ENCODE data around the gene LSMEM2. TPM values are rescaled to one million over a fixed set of nuclear protein-coding genes. Genes with fewer than 3 reads are reported as not detected.
A peak's percentile ranks its signal among the peaks of the same experiment; 100 is the strongest.

The LSMEM2 gene
- total and polyA plus RNA-seq, 4 experiments from 2014 or later, result 0.20 TPM; not detected in 3

GRCh38 chr3:50323092-50323600 is 44.3 kb downstream of the LSMEM2 start:
- peak in 1 of 5 donors; percentile 20 for DNase-seq
- H3K9me3 Mint-ChIP-seq, result no peaks in the 10 kb centered on the region
- peaks cover 17 to 55% (median 37%) of the 10 kb centered on the region in 4 donors for H3K4me1 Mint-ChIP-seq
- Histone ChIP-seq H3K9me3 (ENCODE audit: control insufficient read depth in 1 of 2, low read length in 2 of 2) (no peaks in the 10 kb centered on the region), H3K27me3 (ENCODE audit: insufficient read depth, low read length) (no peaks in the 10 kb centered on the region), H3K4me1 (ENCODE audit: insufficient read depth, low read length) (peaks cover 35% of the 10 kb centered on the region), H3K4me3 (ENCODE audit: low read length in 2 of 2) (no peak overlapping the region), H3K36me3 (ENCODE audit: insufficient read depth, low read length) (peaks cover 10% of the 10 kb centered on the region), H3K27ac (ENCODE audit: low read depth, low read length) (no peak overlapping the region)
- intact Hi-C loops (cut with micrococcal nuclease), result no loop called here
- H3K27ac Mint-ChIP-seq, result peak overlapping the region; percentile 3 to 79 (median 68)
- peaks cover 0 to 16% of the 10 kb centered on the region in 2 donors for H3K36me3 Mint-ChIP-seq
- peak overlapping the region in 3 of 8 donors; percentile 21 to 54 (median 35) for H3K4me3 Mint-ChIP-seq
- POLR2A ChIA-PET (ENCODE audit: partially characterized antibody), result interaction anchor here (2.1 to 14.4 kb wide), 5 partner anchors 8 to 25 kb away, joined by 8 to 144 read pairs (median 16); partner anchors contain the start of genes HYAL3, NAA80 and RASSF1
- H3K27me3 Mint-ChIP-seq, result no peaks in the 10 kb centered on the region
- CTCF ChIA-PET (ENCODE audit: partially characterized antibody), result interaction anchor here (0.9 to 5.6 kb wide), 6 partner anchors 11 to 51 kb away, joined by 3 to 37 read pairs (median 10); partner anchors contain the start of genes HYAL3, IFRD2 and NAA80

GRCh38 chr3:50323614-50324199 is 44.8 kb downstream of the LSMEM2 start:
- H3K36me3 ChIP-seq (ENCODE audit: insufficient read depth, low read length), result peaks cover 10% of the 10 kb centered on the region
- Mint-ChIP-seq H3K27ac (peak overlapping the region in 4 of 7 donors; percentile 29 to 90 (median 78)), H3K36me3 (peaks cover 0 to 22% of the 10 kb centered on the region in 2 donors), H3K4me1 (peaks cover 21 to 56% (median 38%) of the 10 kb centered on the region in 4 donors), H3K4me3 (peak overlapping the region in 1 of 8 donors; percentile 35), H3K9me3 (peaks cover 0 to 1% (median 0%) of the 10 kb centered on the region in 8 donors), H3K27me3 (no peaks in the 10 kb centered on the region)
- peak in 1 of 5 donors; percentile 27 for DNase-seq
- no peaks in the 10 kb centered on the region for H3K27me3 ChIP-seq (ENCODE audit: insufficient read depth, low read length)
- peaks cover 39% of the 10 kb centered on the region for H3K4me1 ChIP-seq (ENCODE audit: insufficient read depth, low read length)
- ChIA-PET CTCF (ENCODE audit: partially characterized antibody) (interaction anchor here (0.5 to 5.6 kb wide), 15 partner anchors 8 to 509 kb away, joined by 3 to 37 read pairs (median 5); partner anchors contain the start of genes CYB561D2, HYAL3, IFRD2 and NAA80), POLR2A (ENCODE audit: partially characterized antibody) (interaction anchor here (0.6 to 14.4 kb wide), 6 partner anchors 9 to 31 kb away, joined by 3 to 144 read pairs (median 8); partner anchors contain the start of genes HYAL3, IFRD2, NAA80 and RASSF1)
- intact Hi-C loops (cut with micrococcal nuclease), result loop anchor here (1.0 to 2.0 kb wide), 2 partner anchors 49 to 129 kb away; no protein-coding TSS in a partner anchor
- H3K27ac ChIP-seq (ENCODE audit: low read depth, low read length), result no peak overlapping the region
- H3K9me3 ChIP-seq (ENCODE audit: control insufficient read depth in 1 of 2, low read length in 2 of 2), result no peaks in the 10 kb centered on the region
- no peak overlapping the region for H3K4me3 ChIP-seq (ENCODE audit: low read length in 2 of 2)

- Mint-ChIP-seq H3K4me3 (peak overlapping the region in 5 of 8 donors; percentile 17 to 67 (median 39)), H3K9me3 (peaks cover 0 to 1% (median 0%) of the 10 kb centered on the region in 8 donors), H3K4me1 (peaks cover 21 to 49% (median 35%) of the 10 kb centered on the region in 4 donors), H3K27me3 (no peaks in the 10 kb centered on the region), H3K36me3 (peaks cover 0 to 25% of the 10 kb centered on the region in 2 donors), H3K27ac (peak overlapping the region; percentile 53 to 93 (median 82))
- no peaks in the 10 kb centered on the region for H3K27me3 ChIP-seq (ENCODE audit: insufficient read depth, low read length)
- peaks cover 10% of the 10 kb centered on the region for H3K36me3 ChIP-seq (ENCODE audit: insufficient read depth, low read length)
- H3K9me3 ChIP-seq (ENCODE audit: control insufficient read depth in 1 of 2, low read length in 2 of 2), result no peaks in the 10 kb centered on the region
- intact Hi-C loops (cut with micrococcal nuclease), result loop anchor here (1.0 to 2.0 kb wide), 2 partner anchors 50 to 130 kb away; no protein-coding TSS in a partner anchor
- H3K4me1 ChIP-seq (ENCODE audit: insufficient read depth, low read length), result peaks cover 40% of the 10 kb centered on the region
- ChIA-PET CTCF (ENCODE audit: partially characterized antibody) (interaction anchor here (0.5 to 5.6 kb wide), 16 partner anchors 9 to 509 kb away, joined by 3 to 37 read pairs (median 5); partner anchors contain the start of genes CYB561D2, HYAL3, IFRD2 and NAA80), POLR2A (ENCODE audit: partially characterized antibody) (interaction anchor here (0.7 to 14.4 kb wide), 6 partner anchors 10 to 32 kb away, joined by 3 to 144 read pairs (median 8); partner anchors contain the start of genes HYAL3, IFRD2 and NAA80)
- peak; percentile 39 to 65 (median 49) for DNase-seq
- no peak overlapping the region for H3K27ac ChIP-seq (ENCODE audit: low read depth, low read length)
- H3K4me3 ChIP-seq (ENCODE audit: low read length in 2 of 2), result no peak overlapping the region
Measured at GRCh38 chr3:50324351-50325112, 45.6 kb downstream of the LSMEM2 start.

GRCh38 chr3:50325113-50325480 is 46.2 kb downstream of the LSMEM2 start:
- intact Hi-C loops (cut with micrococcal nuclease), result loop anchor here (2.0 kb wide), 1 partner anchor 130 kb away; no protein-coding TSS in a partner anchor
- POLR2A ChIA-PET (ENCODE audit: partially characterized antibody), result interaction anchor here (0.7 to 14.4 kb wide), 5 partner anchors 10 to 31 kb away, joined by 3 to 144 read pairs (median 8); partner anchors contain the start of genes HYAL3 and NAA80

GRCh38 chr3:50325497-50326181 is 46.8 kb downstream of the LSMEM2 start:
- H3K9me3 Mint-ChIP-seq, result peaks cover 0 to 1% (median 0%) of the 10 kb centered on the region in 8 donors
- peak overlapping the region in 3 of 7 donors; percentile 70 to 79 (median 76) for H3K27ac Mint-ChIP-seq

More at GRCh38 chr3:50325113-50325480, 46.2 kb downstream of the LSMEM2 start:
- CTCF ChIA-PET (ENCODE audit: partially characterized antibody), result interaction anchor here (0.6 to 5.6 kb wide), 9 partner anchors 12 to 217 kb away, joined by 3 to 37 read pairs (median 7); partner anchors contain the start of genes HYAL3, IFRD2, NAA80 and RASSF1
- Histone ChIP-seq H3K27ac (ENCODE audit: low read depth, low read length) (no peak overlapping the region), H3K4me1 (ENCODE audit: insufficient read depth, low read length) (peaks cover 34% of the 10 kb centered on the region), H3K27me3 (ENCODE audit: insufficient read depth, low read length) (no peaks in the 10 kb centered on the region), H3K4me3 (ENCODE audit: low read length in 2 of 2) (no peak overlapping the region), H3K9me3 (ENCODE audit: control insufficient read depth in 1 of 2, low read length in 2 of 2) (no peaks in the 10 kb centered on the region), H3K36me3 (ENCODE audit: insufficient read depth, low read length) (peaks cover 15% of the 10 kb centered on the region)
- DNase-seq, result no peak
- H3K27me3 Mint-ChIP-seq, result no peaks in the 10 kb centered on the region
- H3K4me3 Mint-ChIP-seq, result peak overlapping the region in 1 of 8 donors; percentile 67
- peaks cover 19 to 43% (median 30%) of the 10 kb centered on the region in 4 donors for H3K4me1 Mint-ChIP-seq
- H3K36me3 Mint-ChIP-seq, result peaks cover 0 to 31% of the 10 kb centered on the region in 2 donors
- peaks cover 0 to 1% (median 0%) of the 10 kb centered on the region in 8 donors for H3K9me3 Mint-ChIP-seq
- H3K27ac Mint-ChIP-seq, result peak overlapping the region; percentile 29 to 90 (median 79)

More at GRCh38 chr3:50325497-50326181, 46.8 kb downstream of the LSMEM2 start:
- peaks cover 20% of the 10 kb centered on the region for H3K36me3 ChIP-seq (ENCODE audit: insufficient read depth, low read length)
- H3K4me3 ChIP-seq (ENCODE audit: low read length in 2 of 2), result no peak overlapping the region
- H3K4me1 Mint-ChIP-seq, result peaks cover 15 to 38% (median 25%) of the 10 kb centered on the region in 4 donors
- H3K4me3 Mint-ChIP-seq, result peak overlapping the region in 3 of 8 donors; percentile 21 to 67 (median 49)
- H3K9me3 ChIP-seq (ENCODE audit: control insufficient read depth in 1 of 2, low read length in 2 of 2), result no peaks in the 10 kb centered on the region
- H3K27me3 ChIP-seq (ENCODE audit: insufficient read depth, low read length), result no peaks in the 10 kb centered on the region
- intact Hi-C loops (cut with micrococcal nuclease), result loop anchor here (2.0 kb wide), 1 partner anchor 131 kb away; no protein-coding TSS in a partner anchor
- H3K36me3 Mint-ChIP-seq, result peaks cover 0 to 34% of the 10 kb centered on the region in 2 donors
- H3K27ac ChIP-seq (ENCODE audit: low read depth, low read length), result no peak overlapping the region
- H3K4me1 ChIP-seq (ENCODE audit: insufficient read depth, low read length), result peaks cover 29% of the 10 kb centered on the region
- POLR2A ChIA-PET (ENCODE audit: partially characterized antibody), result interaction anchor here (0.7 to 20.5 kb wide), 4 partner anchors 10 to 32 kb away, joined by 3 to 595 read pairs (median 80); partner anchors contain the start of genes CYB561D2, HYAL3, NAA80 and NPRL2
- no peaks in the 10 kb centered on the region for H3K27me3 Mint-ChIP-seq
- DNase-seq, result peak in 1 of 5 donors; percentile 7
- CTCF ChIA-PET (ENCODE audit: partially characterized antibody), result interaction anchor here (0.6 to 5.6 kb wide), 10 partner anchors 11 to 131 kb away, joined by 3 to 37 read pairs (median 4); partner anchors contain the start of genes CYB561D2, HYAL3, NAA80 and NPRL2
